GM18505 (cell line): ENCODE results near the gene CEP72.
"Not testable (repeated sequence)": the region's sequence is repeated elsewhere in the genome, so short reads cannot be mapped to it uniquely, and the experiment has no call there.

ENCODE experiments used
- ATAC-seq: cut with Tn5 transposase; IDR thresholded peaks from one replicate; pipeline ENCODE4 v1.9.1; 2021; ENCODE audit not compliant: unreplicated experiment

Gene CEP72

DNA sequence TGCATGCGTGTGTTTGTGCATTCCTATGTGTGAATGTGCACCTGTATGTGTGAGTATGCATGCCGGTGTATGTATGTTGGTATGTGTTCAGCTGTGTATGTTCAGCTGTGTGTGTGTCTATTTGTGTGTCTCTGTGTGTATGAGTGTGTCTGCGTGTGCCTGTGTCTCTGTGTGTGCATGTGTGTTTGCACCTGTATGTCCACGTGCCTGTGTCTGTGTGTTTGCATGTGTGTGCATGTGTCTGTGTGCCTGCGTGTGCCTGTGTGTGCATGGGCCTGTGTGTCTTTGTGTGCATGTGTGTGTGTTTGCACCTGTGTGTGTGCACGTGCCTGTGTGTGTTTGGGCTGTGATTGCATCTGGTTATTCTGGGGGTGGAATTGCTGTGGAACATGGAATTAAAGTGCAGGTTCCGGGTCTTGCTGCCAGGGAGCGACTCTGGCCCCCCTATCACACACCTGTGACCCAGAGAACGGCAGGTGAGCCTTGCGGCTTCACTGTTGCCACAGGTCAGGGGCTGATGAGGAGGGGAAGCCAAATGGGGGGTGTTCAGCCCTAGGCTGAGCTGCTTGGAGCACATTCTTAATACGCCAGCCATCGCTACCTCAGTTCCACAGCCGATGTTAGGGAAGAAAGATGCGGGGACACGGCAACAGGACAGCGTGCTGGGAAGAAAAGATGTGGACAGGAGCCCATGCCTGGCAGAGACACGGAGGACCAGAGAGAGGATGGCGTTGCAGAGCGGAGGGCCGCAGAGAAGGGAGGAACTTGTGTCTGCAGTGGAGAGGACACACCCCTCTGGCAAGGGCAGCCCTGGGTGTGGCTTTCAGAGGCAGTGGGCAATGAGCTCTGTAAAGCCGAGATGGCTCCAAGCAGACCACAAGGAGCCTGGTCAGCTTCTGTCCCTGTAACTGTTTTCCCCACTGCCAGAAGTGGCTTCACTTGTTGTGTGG is 84.9 kb downstream of the CEP72 start:
- not testable (repeated sequence) for ATAC-seq
